Endothelial cell of umbilical vein (primary cell): ENCODE data around the gene MSL1. TPM values are rescaled to one million over a fixed set of nuclear protein-coding genes. Genes with fewer than 3 reads are reported as not detected.

Source experiments
- BruUV-seq: library from RNA; stranded (reverse); fragments of 400-500 nt; replicated peaks from 2 replicates; lab custom pipeline; 2021; lab: Mats Ljungman, UMichigan
- CTCF ChIA-PET: fragments of 300-600, 350-600 bp; sonication (Branson Sonifier 250); formaldehyde crosslinking; loops from one replicate; lab custom pipeline; 2021; ENCODE audit warnings: antibody characterized with exemption, inconsistent platforms; lab: Charles Lee
- POLR2A ChIA-PET: fragments of 300-600, 350-600 bp; sonication (Branson Sonifier 250); formaldehyde crosslinking; loops from one replicate; lab custom pipeline; 2021; ENCODE audit warnings: antibody characterized with exemption, inconsistent platforms; lab: Charles Lee
- DNase-seq: peaks from one replicate; pipeline ENCODE4 v3.0.0-alpha.2; 2011; ENCODE audit warnings: low read depth, low spot score
- FAIRE-seq: peaks from 2 replicates; lab custom pipeline; 2011; peaks lifted over from hg19 to GRCh38; lab: Jason Lieb, UNC
- H2AFZ ChIP-seq: 2 replicates; pipeline ENCODE4 v1.6.0; 2012; ENCODE audit warnings: low read depth, low read length, control low read depth, inconsistent platforms
- H3K27ac ChIP-seq: 2 replicates; pipeline ENCODE4 v1.5.1; 2011; ENCODE audit warnings: low read depth, mild to moderate bottlenecking, control low read depth, low read length, moderate library complexity; ENCODE audit not compliant: insufficient read depth
- H3K27me3 ChIP-seq, 2 experiments: 2 replicates each; pipeline versions ENCODE4 v1.6.0 to v1.6.1; 2011; ENCODE audit warnings: low read length in 2 of 2, mixed read lengths in 1 of 2; ENCODE audit not compliant: control insufficient read depth in 2 of 2, insufficient read depth in 2 of 2
- H3K36me3 ChIP-seq, 2 experiments: 2 replicates in 1 of 2; 3 replicates in 1 of 2; pipeline ENCODE4 v1.5.1; 2011; ENCODE audit warnings: low read length in 2 of 2, mild to moderate bottlenecking in 1 of 2, moderate library complexity in 1 of 2; ENCODE audit not compliant: control insufficient read depth in 2 of 2, insufficient read depth in 2 of 2; ENCODE audit errors: extremely low read depth in 1 of 2
- H3K4me1 ChIP-seq: 3 replicates; pipeline ENCODE4 v1.5.1; 2011; ENCODE audit warnings: mild to moderate bottlenecking, low read length; ENCODE audit not compliant: control insufficient read depth, insufficient read depth; ENCODE audit errors: extremely low read depth
- H3K4me2 ChIP-seq: 2 replicates; pipeline ENCODE4 v1.6.1; 2011; ENCODE audit warnings: low read length, control low read depth, mixed read lengths; ENCODE audit not compliant: insufficient read depth
- H3K4me3 ChIP-seq, 3 experiments: fragments of 200-600 bp in 1 of 3; sonication (generic), shearing (Covaris generic) in 1 of 3; replicated peaks in 1 of 3; 2 replicates each; pipeline ENCODE4 v1.5.1; 2011 to 2016; ENCODE audit warnings: control low read depth in 3 of 3, low read length in 3 of 3, mild to moderate bottlenecking in 2 of 3, inconsistent platforms in 1 of 3, low read depth in 1 of 3, moderate library complexity in 1 of 3; ENCODE audit not compliant: insufficient read depth in 1 of 3
- H3K79me2 ChIP-seq: 2 replicates; pipeline ENCODE4 v1.6.0; 2012; ENCODE audit warnings: low read length, inconsistent platforms; ENCODE audit not compliant: control insufficient read depth, insufficient read depth
- H3K9ac ChIP-seq: replicated peaks from 2 replicates; pipeline ENCODE3; 2011; ENCODE audit warnings: low read length, control low read depth; ENCODE audit not compliant: insufficient read depth; ENCODE audit errors: extremely low read depth
- H3K9me1 ChIP-seq: replicated peaks from 3 replicates; pipeline ENCODE4 v1.6.0; 2011; ENCODE audit warnings: mild to moderate bottlenecking, low read length; ENCODE audit not compliant: control insufficient read depth, insufficient read depth; ENCODE audit errors: extremely low read depth
- H3K9me3 ChIP-seq: replicated peaks from 2 replicates; pipeline ENCODE4 v1.5.1; 2012; ENCODE audit warnings: low read length, inconsistent platforms; ENCODE audit not compliant: control insufficient read depth, insufficient read depth
- H4K20me1 ChIP-seq: replicated peaks from 2 replicates; pipeline ENCODE3; 2011; ENCODE audit warnings: mild to moderate bottlenecking, low read length; ENCODE audit not compliant: control insufficient read depth, insufficient read depth; ENCODE audit errors: extremely low read depth
- CTCF ChIP-seq, 2 donors: IDR thresholded peaks; 1 replicate in 1 of 2; 2 replicates in 1 of 2; pipeline ENCODE4 v1.5.1; 2011; ENCODE audit warnings: low read length in 2 of 2, mild to moderate bottlenecking in 2 of 2, moderate library complexity in 2 of 2, control low read depth in 1 of 2, inconsistent platforms in 1 of 2, low read depth in 1 of 2; ENCODE audit not compliant: insufficient read depth in 1 of 2; ENCODE audit errors: extremely low read depth in 1 of 2
- EZH2 ChIP-seq: IDR thresholded peaks from 2 replicates; pipeline ENCODE4 v1.6.1; 2012; ENCODE audit warnings: borderline replicate concordance, low read depth, mild to moderate bottlenecking, moderate library complexity, low read length, inconsistent platforms; ENCODE audit not compliant: severe bottlenecking
- FOS ChIP-seq: IDR thresholded peaks from 2 replicates; pipeline ENCODE4 v1.6.1; 2011; ENCODE audit warnings: mild to moderate bottlenecking, low read length, moderate library complexity, borderline replicate concordance; ENCODE audit not compliant: insufficient read depth
- GATA2 ChIP-seq: IDR thresholded peaks from 2 replicates; pipeline ENCODE4 v1.7.0; 2011; ENCODE audit warnings: low read depth, mild to moderate bottlenecking, moderate library complexity, mixed read lengths, low read length; ENCODE audit not compliant: insufficient read length, insufficient read depth
- JUN ChIP-seq: IDR thresholded peaks from 2 replicates; pipeline ENCODE4 v1.6.1; 2011; ENCODE audit warnings: borderline replicate concordance, low read depth; ENCODE audit not compliant: insufficient read length, insufficient read depth
- MYC ChIP-seq: IDR thresholded peaks from one replicate; pipeline ENCODE4 v1.6.1; 2011; ENCODE audit warnings: mild to moderate bottlenecking, low read depth, low read length
- POLR2A ChIP-seq: IDR thresholded peaks from 2 replicates; pipeline ENCODE4 v1.6.1; 2012; ENCODE audit warnings: low read depth, mild to moderate bottlenecking, control low read depth, low read length
- POLR2AphosphoS5 ChIP-seq: IDR thresholded peaks from 2 replicates; pipeline ENCODE4 v1.6.1; 2012; ENCODE audit warnings: low read depth, mild to moderate bottlenecking, control low read depth, low read length, moderate library complexity; ENCODE audit not compliant: insufficient read depth
- dilution Hi-C: fragments of 300-500 bp; cut with MboI; formaldehyde crosslinking; loops from one replicate; pipeline ENCODE4 v1.15.0; 2019; ENCODE audit warnings: low sequenced_read_pairs; ENCODE audit not compliant: extremely low pct_ligation_motif_present
- intact Hi-C: fragments of 100-400 bp; cut with micrococcal nuclease; formaldehyde crosslinking; loops from one replicate; pipeline ENCODE4 v1.10.0; 2022
- polyA plus RNA-seq, 4 experiments: library from polyadenylated mRNA; depleted of rRNA in 3 of 4; stranded (reverse) in 3 of 4; unstranded in 1 of 4; fragments of >200 nt; gene quantifications; 2 replicates each; pipeline versions ENCODE4 v1.2.1 to v1.2.3, GENCODE V29; 2011 to 2012; ENCODE audit warnings: missing spikeins in 1 of 4
- total RNA-seq: library from RNA; stranded (reverse); gene quantifications from 2 replicates; pipeline ENCODE4 v1.2.3, GENCODE V29; 2021
- TF ChIP-seq, protein P1 (sequence below): IDR thresholded peaks from 2 replicates; pipeline ENCODE4 v1.6.1; 2011; ENCODE audit not compliant: insufficient read depth, insufficient read length

MSL1 gene
- total and polyA plus RNA-seq, 2 donors (not counting 3 experiments of a cell fraction or from before 2014, with no cell fraction given) = 30.9 to 95.0 TPM

- POLR2A ChIA-PET = interaction anchor here (1.4 kb wide), 1 partner anchor 20 kb away, joined by 4 read pairs; no protein-coding TSS in a partner anchor
- H3K9ac ChIP-seq = no peak overlapping the region
- no peaks in the 10 kb centered on the region for H4K20me1 ChIP-seq
- dilution Hi-C loops (no loop called here), intact Hi-C loops (no loop called here)
- no peak overlapping the region for H2AFZ ChIP-seq
- no peaks in the 10 kb centered on the region for H3K27me3 ChIP-seq
- FAIRE-seq (no peak), DNase-seq (no peak)
- peaks cover 6% of the 10 kb centered on the region for H3K4me1 ChIP-seq
- H3K4me2 ChIP-seq = no peak overlapping the region
- CTCF ChIA-PET = interaction anchor here (1.0 to 2.1 kb wide), 4 partner anchors 9 to 20 kb away, joined by 3 to 10 read pairs (median 7); no protein-coding TSS in a partner anchor
- no peaks in the 10 kb centered on the region for H3K9me3 ChIP-seq
- no peak overlapping the region for H3K27ac ChIP-seq
- peaks cover 0 to 39% of the 10 kb centered on the region in 2 experiments for H3K36me3 ChIP-seq
- no peak overlapping the region for H3K4me3 ChIP-seq
- TF ChIP-seq CTCF (IDR thresholded peaks at IDR 0.05; ENCODE audit: extremely low read depth in 1 of 2, insufficient read depth in 1 of 2, low read depth in 1 of 2, low read length in 2 of 2) (no peak), GATA2 (no peak), POLR2AphosphoS5 (no peak), FOS (no peak), JUN (no peak), MYC (no peak), POLR2A (no peak), EZH2 (no peak)
- TF ChIP-seq, protein P1, sequence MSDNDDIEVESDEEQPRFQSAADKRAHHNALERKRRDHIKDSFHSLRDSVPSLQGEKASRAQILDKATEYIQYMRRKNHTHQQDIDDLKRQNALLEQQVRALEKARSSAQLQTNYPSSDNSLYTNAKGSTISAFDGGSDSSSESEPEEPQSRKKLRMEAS = no peak
- H3K9me1 ChIP-seq = no peaks in the 10 kb centered on the region
- BruUV-seq = no TSS peak
- no peaks in the 10 kb centered on the region for H3K79me2 ChIP-seq
These were observed 28.7 kb upstream of the MSL1 start for GRCh38 chr17:40093005-40093579.
